OCI-LY7 (cell line): Measurements from ENCODE around the gene KLHDC8A. TPM values are rescaled to one million over a fixed set of nuclear protein-coding genes. Genes with fewer than 3 reads are reported as not detected.

Source experiments
- BruUV-seq: library from RNA; stranded (reverse); fragments of 400-500 nt; replicated peaks from 2 replicates; lab custom pipeline; 2021; lab: Mats Ljungman, UMichigan
- CTCF ChIA-PET: fragments of 300-600 bp; sonication (Branson Sonifier 250); formaldehyde crosslinking; loops from one replicate; lab custom pipeline; 2022; ENCODE audit warnings: antibody characterized with exemption; ENCODE audit not compliant: unreplicated experiment; lab: Charles Lee
- POLR2A ChIA-PET: fragments of 300-600 bp; sonication (Branson Sonifier 250); formaldehyde crosslinking; loops from one replicate; lab custom pipeline; 2022; ENCODE audit warnings: antibody characterized with exemption; lab: Charles Lee
- DNase-seq: peaks from one replicate; pipeline ENCODE4 v3.0.0-alpha.2; 2015; ENCODE audit warnings: low spot score
- H2AFZ ChIP-seq: fragments of 200-600 bp; sonication (generic), shearing (Covaris generic); 2 replicates; pipeline ENCODE4 v1.6.1; 2014; ENCODE audit warnings: mild to moderate bottlenecking, antibody characterized with exemption, low read length, moderate library complexity
- H3K27ac ChIP-seq: fragments of 200-600 bp; sonication (generic); 2 replicates; pipeline ENCODE4 v1.5.1; 2014; ENCODE audit warnings: mixed run types, low read depth, mild to moderate bottlenecking, moderate library complexity, low read length, inconsistent platforms; ENCODE audit not compliant: poor library complexity, severe bottlenecking
- H3K36me3 ChIP-seq: fragments of 200-600 bp; sonication (generic); 2 replicates; pipeline ENCODE4 v1.6.1; 2014; ENCODE audit warnings: mild to moderate bottlenecking, antibody characterized with exemption, low read length, moderate library complexity, mixed read lengths; ENCODE audit not compliant: insufficient read depth
- H3K4me1 ChIP-seq: fragments of 200-600 bp; sonication (generic); 2 replicates; pipeline ENCODE4 v1.5.1; 2014; ENCODE audit warnings: mild to moderate bottlenecking, low read length; ENCODE audit not compliant: insufficient read depth, poor library complexity, severe bottlenecking
- H3K4me2 ChIP-seq: fragments of 200-600 bp; sonication (generic); 2 replicates; pipeline ENCODE4 v1.6.1; 2014; ENCODE audit warnings: mild to moderate bottlenecking, low read length
- H3K4me3 ChIP-seq: fragments of 200-600 bp; sonication (generic); 2 replicates; pipeline ENCODE4 v1.5.1; 2014; ENCODE audit warnings: mild to moderate bottlenecking, low read depth, low read length; ENCODE audit not compliant: poor library complexity, severe bottlenecking
- H3K79me2 ChIP-seq: fragments of 200-600 bp; sonication (generic); 2 replicates; pipeline ENCODE4 v1.6.1; 2016; ENCODE audit warnings: low read depth, mild to moderate bottlenecking, low read length, moderate library complexity, mixed read lengths; ENCODE audit not compliant: insufficient read depth
- H3K9me2 ChIP-seq: fragments of 200-600 bp; sonication (generic); 2 replicates; pipeline ENCODE4 v1.6.1; 2016; ENCODE audit warnings: mild to moderate bottlenecking, low read length, mixed read lengths; ENCODE audit not compliant: insufficient read depth
- H3K9me3 ChIP-seq: fragments of 200-600 bp; sonication (generic); 2 replicates; pipeline ENCODE4 v1.6.1; 2014; ENCODE audit warnings: mild to moderate bottlenecking, mixed run types, low read length, mixed read lengths
- H4K20me1 ChIP-seq: fragments of 200-600 bp; sonication (generic); 2 replicates; pipeline ENCODE4 v1.6.1; 2014; ENCODE audit warnings: mild to moderate bottlenecking, antibody characterized with exemption, low read length, moderate library complexity, mixed read lengths; ENCODE audit not compliant: insufficient read depth
- CTCF ChIP-seq: fragments of 200-600 bp; sonication (generic); conservative IDR thresholded peaks from 2 replicates; pipeline ENCODE4 v1.5.1; 2014; ENCODE audit warnings: mild to moderate bottlenecking, antibody characterized with exemption, low read length, moderate library complexity, mixed read lengths
- EZH2phosphoT487 ChIP-seq: fragments of 200-600 bp; sonication (generic); IDR thresholded peaks from 2 replicates; pipeline ENCODE4 v1.6.1; 2018; ENCODE audit warnings: low read depth, borderline replicate concordance, mild to moderate bottlenecking, mixed run types, antibody characterized with exemption, low read length, moderate library complexity, mixed read lengths
- intact Hi-C: fragments of 100-400 bp; cut with micrococcal nuclease; formaldehyde crosslinking; loops from one replicate; pipeline ENCODE4 v1.10.0; 2022; ENCODE audit not compliant: unreplicated experiment
- total RNA-seq, 2 experiments: library from RNA; depleted of rRNA in 1 of 2; stranded (reverse); fragments of >200 nt in 1 of 2; shearing (Covaris generic) in 1 of 2; gene quantifications; 2 replicates each; pipeline ENCODE4 v1.2.3, GENCODE V29; 2014 to 2022

KLHDC8A gene
- total RNA-seq, 2 experiments from 2014 or later, result not detected

- BruUV-seq, result no TSS peak
- CTCF ChIA-PET, result interaction anchor here (0.6 to 1.4 kb wide), 5 partner anchors 9 to 187 kb away, joined by 3 to 5 read pairs (median 3); no protein-coding TSS in a partner anchor
- H3K9me3 ChIP-seq, result no peaks in the 10 kb centered on the region
- H3K27ac ChIP-seq, result no peak overlapping the region
- H3K36me3 ChIP-seq, result no peaks in the 10 kb centered on the region
- intact Hi-C loops, result loop anchor here (5.0 kb wide), 1 partner anchor 60 kb away; no protein-coding TSS in a partner anchor
- H2AFZ ChIP-seq, result no peak overlapping the region
- DNase-seq, result no peak
- H3K4me2 ChIP-seq, result no peak overlapping the region
- POLR2A ChIA-PET, result interaction anchor here (0.6 kb wide), 1 partner anchor 102 kb away, joined by 4 read pairs; no protein-coding TSS in a partner anchor
- no peaks in the 10 kb centered on the region for H4K20me1 ChIP-seq
- TF ChIP-seq CTCF, result no peak
- TF ChIP-seq EZH2phosphoT487, result no peak
- no peaks in the 10 kb centered on the region for H3K9me2 ChIP-seq
- H3K4me1 ChIP-seq, result no peaks in the 10 kb centered on the region
- no peaks in the 10 kb centered on the region for H3K79me2 ChIP-seq
- no peak overlapping the region for H3K4me3 ChIP-seq
Measured at GRCh38 chr1:205337481-205337880, 19.2 kb downstream of the KLHDC8A start.

- ChIA-PET POLR2A (interaction anchor here (1.0 kb wide), 2 partner anchors 51 to 106 kb away, joined by 3 read pairs; no protein-coding TSS in a partner anchor), CTCF (interaction anchor here (0.6 to 1.7 kb wide), 4 partner anchors 13 to 150 kb away, joined by 3 to 11 read pairs (median 5); no protein-coding TSS in a partner anchor)
- Histone ChIP-seq H3K4me3 (no peak overlapping the region), H3K4me1 (no peaks in the 10 kb centered on the region), H3K9me3 (no peaks in the 10 kb centered on the region), H3K9me2 (no peaks in the 10 kb centered on the region), H3K4me2 (no peak overlapping the region), H3K36me3 (no peaks in the 10 kb centered on the region), H3K27ac (no peak overlapping the region), H3K79me2 (no peaks in the 10 kb centered on the region), H2AFZ (no peak overlapping the region), H4K20me1 (no peaks in the 10 kb centered on the region)
- no peak for TF ChIP-seq EZH2phosphoT487
- TF ChIP-seq CTCF, result peak; percentile 100
- intact Hi-C loops, result loop anchor here (1.0 to 5.0 kb wide), 3 partner anchors 62 to 189 kb away; no protein-coding TSS in a partner anchor
- DNase-seq, result peak; percentile 82
- no TSS peak for BruUV-seq
Measured at GRCh38 chr1:205335692-205336091, 21.0 kb downstream of the KLHDC8A start.

- DNase-seq, result no peak
- no peak overlapping the region for H3K27ac ChIP-seq
- no peaks in the 10 kb centered on the region for H3K79me2 ChIP-seq
- H4K20me1 ChIP-seq, result no peaks in the 10 kb centered on the region
- ChIA-PET POLR2A (no interaction called here), CTCF (interaction anchor here (0.5 to 1.1 kb wide), 2 partner anchors 192 to 194 kb away, joined by 3 to 4 read pairs; no protein-coding TSS in a partner anchor)
- H3K4me1 ChIP-seq, result no peaks in the 10 kb centered on the region
- H2AFZ ChIP-seq, result no peak overlapping the region
- intact Hi-C loops, result no loop called here
- no peak overlapping the region for H3K4me2 ChIP-seq
- H3K9me2 ChIP-seq, result no peaks in the 10 kb centered on the region
- H3K36me3 ChIP-seq, result no peaks in the 10 kb centered on the region
- TF ChIP-seq EZH2phosphoT487 (no peak), CTCF (no peak)
- no peaks in the 10 kb centered on the region for H3K9me3 ChIP-seq
- BruUV-seq, result no TSS peak
- no peak overlapping the region for H3K4me3 ChIP-seq
Measured at GRCh38 chr1:205332015-205332791, 24.5 kb downstream of the KLHDC8A start.
